Panc1 (cell line): ENCODE measurements around the gene CYBA. TPM values are rescaled to one million over a fixed set of nuclear protein-coding genes. Genes with fewer than 3 reads are reported as not detected.

ENCODE experiments used
- ATAC-seq: fragments of 200-7000 bp; cut with Tn5 transposase; 2 replicates; pipeline ENCODE4 v1.9.1; 2020; ENCODE audit warnings: mild to moderate bottlenecking, moderate library complexity
- BruUV-seq: library from RNA; stranded (reverse); fragments of 400-500 nt; replicated peaks from 2 replicates; lab custom pipeline; 2021; lab: Mats Ljungman, UMichigan
- CTCF ChIA-PET: fragments of 300-600 bp; sonication (Branson Sonifier 250); formaldehyde crosslinking; loops from one replicate; lab custom pipeline; 2022; ENCODE audit warnings: antibody characterized with exemption; lab: Charles Lee
- POLR2A ChIA-PET: fragments of 300-600 bp; sonication (Branson Sonifier 250); formaldehyde crosslinking; loops from one replicate; lab custom pipeline; 2022; ENCODE audit warnings: antibody characterized with exemption; lab: Charles Lee
- DNase-seq: peaks from one replicate; pipeline ENCODE4 v3.0.0-alpha.2; 2010; ENCODE audit warnings: low read depth, low spot score
- H3K27ac ChIP-seq: 2 replicates; pipeline ENCODE4 v1.5.1; 2011; ENCODE audit warnings: mild to moderate bottlenecking, low read length, inconsistent platforms
- H3K27me3 ChIP-seq: fragments of 200-500 bp; sonication (Bioruptor generic); 2 replicates; pipeline ENCODE4 v1.6.0; 2014; ENCODE audit warnings: low read length, inconsistent platforms; ENCODE audit not compliant: control insufficient read depth, insufficient read depth
- H3K36me3 ChIP-seq: fragments of 200-500 bp; sonication (Bioruptor generic); 2 replicates; pipeline ENCODE4 v1.5.1; 2014; ENCODE audit warnings: inconsistent platforms, mild to moderate bottlenecking, low read length, moderate library complexity; ENCODE audit not compliant: control insufficient read depth, insufficient read depth
- H3K4me1 ChIP-seq: 2 replicates; pipeline ENCODE4 v1.5.1; 2011; ENCODE audit warnings: inconsistent platforms, mild to moderate bottlenecking, low read length, moderate library complexity; ENCODE audit not compliant: control insufficient read depth, insufficient read depth
- H3K4me3 ChIP-seq, 2 experiments: 2 replicates each; pipeline ENCODE4 v1.5.1; 2011 to 2012; ENCODE audit warnings: low read depth in 2 of 2, low read length in 2 of 2, mild to moderate bottlenecking in 2 of 2, inconsistent platforms in 1 of 2, moderate library complexity in 1 of 2
- H3K9me3 ChIP-seq: fragments of 200-500 bp; sonication (Bioruptor generic); 2 replicates; pipeline ENCODE4 v1.5.1; 2014; ENCODE audit warnings: low read depth, mild to moderate bottlenecking, inconsistent platforms, low read length, moderate library complexity; ENCODE audit not compliant: control insufficient read depth, insufficient read depth
- POLR2AphosphoS5 ChIP-seq: IDR thresholded peaks from 2 replicates; pipeline ENCODE4 v1.6.1; 2012; ENCODE audit warnings: mild to moderate bottlenecking, low read depth, low read length, moderate library complexity
- REST ChIP-seq, 2 experiments: IDR thresholded peaks; 2 replicates each; pipeline ENCODE4 v1.6.1; 2011 to 2012; ENCODE audit warnings: low read depth in 2 of 2, control low read depth in 1 of 2, low read length in 1 of 2, mild to moderate bottlenecking in 1 of 2, moderate library complexity in 1 of 2; ENCODE audit not compliant: insufficient read depth in 1 of 2
- SIN3A ChIP-seq: IDR thresholded peaks from 2 replicates; pipeline ENCODE4 v1.6.1; 2012; ENCODE audit warnings: low read depth, mild to moderate bottlenecking, low read length, moderate library complexity, borderline replicate concordance; ENCODE audit not compliant: insufficient read depth
- TCF7L2 ChIP-seq: IDR thresholded peaks from 2 replicates; pipeline ENCODE4 v1.6.1; 2011; ENCODE audit warnings: mild to moderate bottlenecking, low read depth, low read length, inconsistent platforms
- in situ Hi-C: cut with HindIII; loops from 2 replicates; pipeline ENCODE4 v1.10.0; 2016; ENCODE audit warnings: low sequenced_read_pairs, low pct_unique_long_range_greater_than_20kb
- intact Hi-C: fragments of 100-400 bp; cut with micrococcal nuclease; formaldehyde crosslinking; loops from one replicate; pipeline ENCODE4 v1.10.0; 2022; ENCODE audit not compliant: unreplicated experiment
- total RNA-seq: library from RNA; stranded (reverse); gene quantifications from one replicate; pipeline ENCODE4 v1.2.1, GENCODE V29; 2021; ENCODE audit not compliant: unreplicated experiment
- TF ChIP-seq, protein P1 (sequence below): fragments of 450-650 bp; IDR thresholded peaks from 2 replicates; pipeline ENCODE4 v1.5.1; 2017; ENCODE audit warnings: mild to moderate bottlenecking

CYBA gene
- total RNA-seq, 1 experiment from 2014 or later = 233 TPM

GRCh38 chr16:88676502-88677242 is 25.8 kb upstream of the CYBA start:
- BruUV-seq = no TSS peak
- ChIA-PET CTCF (no interaction called here), POLR2A (no interaction called here)
- in situ Hi-C loops (no loop called here), intact Hi-C loops (no loop called here)
- TF ChIP-seq, protein P1, sequence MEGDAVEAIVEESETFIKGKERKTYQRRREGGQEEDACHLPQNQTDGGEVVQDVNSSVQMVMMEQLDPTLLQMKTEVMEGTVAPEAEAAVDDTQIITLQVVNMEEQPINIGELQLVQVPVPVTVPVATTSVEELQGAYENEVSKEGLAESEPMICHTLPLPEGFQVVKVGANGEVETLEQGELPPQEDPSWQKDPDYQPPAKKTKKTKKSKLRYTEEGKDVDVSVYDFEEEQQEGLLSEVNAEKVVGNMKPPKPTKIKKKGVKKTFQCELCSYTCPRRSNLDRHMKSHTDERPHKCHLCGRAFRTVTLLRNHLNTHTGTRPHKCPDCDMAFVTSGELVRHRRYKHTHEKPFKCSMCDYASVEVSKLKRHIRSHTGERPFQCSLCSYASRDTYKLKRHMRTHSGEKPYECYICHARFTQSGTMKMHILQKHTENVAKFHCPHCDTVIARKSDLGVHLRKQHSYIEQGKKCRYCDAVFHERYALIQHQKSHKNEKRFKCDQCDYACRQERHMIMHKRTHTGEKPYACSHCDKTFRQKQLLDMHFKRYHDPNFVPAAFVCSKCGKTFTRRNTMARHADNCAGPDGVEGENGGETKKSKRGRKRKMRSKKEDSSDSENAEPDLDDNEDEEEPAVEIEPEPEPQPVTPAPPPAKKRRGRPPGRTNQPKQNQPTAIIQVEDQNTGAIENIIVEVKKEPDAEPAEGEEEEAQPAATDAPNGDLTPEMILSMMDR = no peak
- TF ChIP-seq TCF7L2 (no peak), POLR2AphosphoS5 (no peak), SIN3A (no peak)
- Histone ChIP-seq H3K27ac (no peak overlapping the region), H3K4me1 (no peaks in the 10 kb centered on the region), H3K4me3 (no peak overlapping the region), H3K36me3 (no peaks in the 10 kb centered on the region), H3K27me3 (no peaks in the 10 kb centered on the region), H3K9me3 (no peaks in the 10 kb centered on the region)
- DNase-seq (no peak), ATAC-seq (no peak)

GRCh38 chr16:88673716-88674379 is 23.0 kb upstream of the CYBA start:
- POLR2A ChIA-PET = no interaction called here
- CTCF ChIA-PET = no interaction called here
- DNase-seq = no peak
- Histone ChIP-seq H3K36me3 (no peaks in the 10 kb centered on the region), H3K9me3 (no peaks in the 10 kb centered on the region), H3K27me3 (no peaks in the 10 kb centered on the region), H3K4me1 (no peaks in the 10 kb centered on the region), H3K4me3 (no peak overlapping the region), H3K27ac (no peak overlapping the region)
- in situ Hi-C loops = no loop called here
- intact Hi-C loops = no loop called here
- no peak for ATAC-seq
- TF ChIP-seq POLR2AphosphoS5 (no peak), SIN3A (no peak), TCF7L2 (no peak), REST (IDR thresholded peaks at IDR 0.05; ENCODE audit: insufficient read depth in 1 of 2, low read depth in 2 of 2, low read length in 1 of 2) (no peak)
- TF ChIP-seq, protein P1 = no peak
- no TSS peak for BruUV-seq
